KG1 (cell line): Measurements from ENCODE around the gene PHIP.
"Not testable (repeated sequence)": the region's sequence is repeated elsewhere in the genome, so short reads cannot be mapped to it uniquely, and the experiment has no call there.

Source experiments
- DNase-seq: peaks from one replicate; lab custom pipeline; 2025; lab: John Stamatoyannopoulos, UW

Gene PHIP

GRCh38 chr6:79078075-79078969 is at the start of gene PHIP:
Gene PHIP, minus strand, starts transcription at chr6:79078254. Its CDS starts 186 bp downstream, at chr6:79078068.
- DNase-seq, result peak; percentile 94

GRCh38 chr6:79127660-79128059 is 49.6 kb upstream of the PHIP start:
- no peak for DNase-seq

- no peak for DNase-seq
Measured at GRCh38 chr6:79119217-79119616, 41.2 kb upstream of the PHIP start.

- no peak for DNase-seq
Measured at GRCh38 chr6:79117752-79118151, 39.7 kb upstream of the PHIP start.

GRCh38 chr6:79115553-79116182 is 37.6 kb upstream of the PHIP start:
- no peak for DNase-seq

GRCh38 chr6:79111549-79111948 is 33.5 kb upstream of the PHIP start:
- no peak for DNase-seq

GRCh38 chr6:79101164-79101563 is 23.1 kb upstream of the PHIP start:
- no peak for DNase-seq

GRCh38 chr6:79100304-79100703 is 22.2 kb upstream of the PHIP start:
- DNase-seq, result no peak

GRCh38 chr6:79094938-79095337 is 16.9 kb upstream of the PHIP start:
- no peak for DNase-seq

GRCh38 chr6:79091801-79092200 is 13.7 kb upstream of the PHIP start:
- DNase-seq, result not testable (repeated sequence)

GRCh38 chr6:79089552-79090404 is 11.7 kb upstream of the PHIP start:
- no peak for DNase-seq

- no peak for DNase-seq
Measured at GRCh38 chr6:79084693-79085092, 6.6 kb upstream of the PHIP start.

GRCh38 chr6:79082304-79082703 is 4.2 kb upstream of the PHIP start:
- DNase-seq, result no peak

GRCh38 chr6:79081663-79082062 is 3.6 kb upstream of the PHIP start:
- peak; percentile 22 for DNase-seq

- DNase-seq, result no peak
Measured at GRCh38 chr6:79079561-79080041, 1.5 kb upstream of the PHIP start.

GRCh38 chr6:79077715-79078074 is 359 bp downstream of the PHIP start:
- no peak for DNase-seq

GRCh38 chr6:79076782-79077641 is 1.0 kb downstream of the PHIP start:
- DNase-seq, result peak; percentile 39

- no peak for DNase-seq
Measured at GRCh38 chr6:79076160-79076559, 1.9 kb downstream of the PHIP start.

GRCh38 chr6:79073888-79074287 is 4.2 kb downstream of the PHIP start:
- DNase-seq, result no peak

GRCh38 chr6:79072640-79073181 is 5.3 kb downstream of the PHIP start:
- no peak for DNase-seq

- no peak for DNase-seq
Measured at GRCh38 chr6:79071547-79071946, 6.5 kb downstream of the PHIP start.
